Amygdala (tissue), 56 donors: ENCODE measurements around the gene STAT5B.

Source experiments
- DNase-seq, 56 donors: peaks; one replicate each; lab custom pipeline; 2025; lab: John Stamatoyannopoulos, UW

STAT5B gene

GRCh38 chr17:42159796-42160530, 116.2 kb downstream of the STAT5B start:
- no peak for DNase-seq

- DNase-seq = no peak
Measured at GRCh38 chr17:42155614-42156045, 120.6 kb downstream of the STAT5B start.

- no peak for DNase-seq
Measured at GRCh38 chr17:42153919-42154742, 122.1 kb downstream of the STAT5B start.
